Esophagus mucosa (tissue), 1 donor: Measurements from ENCODE around the gene KPNA6. TPM values are rescaled to one million over a fixed set of nuclear protein-coding genes. Genes with fewer than 3 reads are reported as not detected.
A peak's percentile ranks its signal among the peaks of the same experiment; 100 is the strongest.
"Not testable (repeated sequence)": the region's sequence is repeated elsewhere in the genome, so short reads cannot be mapped to it uniquely, and the experiment has no call there.

Source experiments
- ATAC-seq: fragments of 200-7000 bp; cut with Tn5 transposase; one replicate; pipeline ENCODE4 v1.9.1; 2020
- total RNA-seq: library from RNA; stranded (reverse); gene quantifications from one replicate; pipeline ENCODE4 v1.2.4, GENCODE V29; 2023
- donor health status: DM: yes; HTN: yes; CAD: no.

KPNA6 gene
- total RNA-seq, result 54.1 TPM

DNA sequence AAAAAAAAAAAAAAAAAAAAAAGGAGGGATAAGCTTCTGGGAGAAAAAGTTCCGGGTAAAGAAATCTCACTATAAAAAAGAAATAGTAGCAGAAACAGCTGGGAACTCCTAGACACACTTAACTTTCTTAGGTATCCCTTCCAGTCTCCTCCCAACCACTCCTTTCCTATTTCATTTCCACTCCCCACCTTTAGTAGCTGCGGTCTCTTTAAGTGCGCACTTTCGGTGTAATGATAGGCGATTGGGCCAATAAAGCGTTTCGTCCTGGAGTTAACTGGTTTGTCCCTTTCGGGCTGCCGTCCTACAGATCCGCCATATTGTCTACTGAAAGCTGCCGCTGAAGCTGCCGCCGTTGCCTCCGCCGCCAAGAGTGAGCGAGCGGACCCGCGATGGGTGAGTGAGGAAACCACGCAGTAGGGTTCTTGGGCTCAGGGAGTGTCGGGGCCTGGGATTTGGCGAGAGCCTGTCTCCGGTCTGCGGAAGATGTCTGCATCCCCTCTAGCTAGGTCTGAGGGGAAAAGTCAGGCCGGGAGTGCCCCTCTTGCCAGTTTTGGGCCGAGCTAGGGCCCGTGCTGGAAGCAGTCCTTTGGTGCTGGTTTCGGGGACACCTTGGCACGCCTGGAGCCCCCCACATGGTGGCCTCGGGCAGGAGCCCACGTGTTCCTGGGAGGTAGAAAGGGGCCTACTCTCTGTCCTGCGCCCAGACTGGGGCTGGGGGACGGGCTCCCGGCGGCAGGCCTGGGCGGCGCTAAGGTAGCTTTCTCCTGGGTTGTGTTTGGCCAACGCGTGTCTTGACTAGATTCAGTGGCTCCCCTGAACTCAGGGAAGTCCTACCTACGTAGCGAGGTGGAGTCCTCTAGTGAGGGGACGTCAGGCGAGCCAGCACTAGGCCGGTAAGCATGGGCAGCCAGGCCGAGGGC is at the start of gene KPNA6:
KPNA6 (plus strand) TSS at position 315 of the 920 bp plus-strand sequence; CDS start at position 390, 75 bp downstream.
- peak; percentile 85 for ATAC-seq

DNA sequence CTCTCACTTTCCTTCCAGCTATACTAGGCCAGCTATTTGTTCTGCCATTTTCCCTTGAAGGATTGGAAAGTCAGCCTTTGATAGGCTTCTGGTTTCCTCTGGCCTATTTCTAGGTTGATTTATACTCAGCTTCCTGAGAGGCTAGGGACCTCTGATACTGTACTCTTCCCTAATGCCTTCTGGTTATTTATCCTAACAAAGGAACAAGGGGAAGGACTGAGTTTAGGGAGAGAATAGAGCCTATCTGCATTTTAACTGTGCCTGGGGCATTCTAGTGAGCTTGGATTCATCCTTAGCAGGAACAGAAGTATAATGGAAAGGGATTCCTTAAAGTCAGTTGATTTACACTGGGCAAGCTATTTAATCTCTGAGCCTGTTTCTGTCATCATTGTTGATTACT is 46.9 kb upstream of the KPNA6 start:
- ATAC-seq, result no peak

DNA sequence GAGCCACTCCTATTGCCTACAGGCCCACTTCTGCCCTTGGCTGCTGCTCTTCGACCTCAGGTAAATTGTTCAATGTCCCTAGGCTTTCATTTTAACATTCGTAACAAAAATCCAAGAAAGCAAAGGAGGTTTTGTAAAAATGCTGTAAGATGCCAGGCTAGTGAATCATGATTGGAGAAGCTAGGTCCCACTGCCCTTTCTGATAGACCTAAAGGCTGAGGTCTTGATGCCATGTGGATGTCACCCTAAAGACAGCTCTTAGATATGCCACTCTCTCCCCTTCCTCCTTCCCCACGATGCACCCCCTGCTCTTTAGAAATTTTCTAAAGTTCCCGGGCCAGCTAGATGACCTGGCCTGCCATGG is 45.0 kb upstream of the KPNA6 start:
- ATAC-seq, result no peak

DNA sequence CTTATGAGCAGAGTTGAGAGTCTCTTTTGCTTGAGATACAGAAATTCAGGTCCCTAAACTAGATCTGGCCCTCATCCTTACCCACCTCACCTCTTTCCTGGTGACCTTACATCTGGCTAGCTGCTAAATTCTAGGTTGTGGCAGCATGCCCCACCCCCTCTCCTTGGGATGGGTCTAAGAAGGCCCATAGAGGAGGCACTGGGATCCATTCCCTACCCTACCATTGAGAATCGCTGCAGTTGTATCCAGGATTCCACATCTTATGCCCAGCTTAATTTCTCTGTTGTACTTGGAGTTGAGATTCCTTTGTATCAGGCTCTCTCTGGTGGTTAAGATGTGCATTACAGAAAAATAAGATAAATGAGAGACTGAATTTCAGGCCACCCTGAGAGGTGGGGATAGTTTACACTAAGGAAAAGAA is 44.6 kb upstream of the KPNA6 start:
- peak; percentile 47 for ATAC-seq

DNA sequence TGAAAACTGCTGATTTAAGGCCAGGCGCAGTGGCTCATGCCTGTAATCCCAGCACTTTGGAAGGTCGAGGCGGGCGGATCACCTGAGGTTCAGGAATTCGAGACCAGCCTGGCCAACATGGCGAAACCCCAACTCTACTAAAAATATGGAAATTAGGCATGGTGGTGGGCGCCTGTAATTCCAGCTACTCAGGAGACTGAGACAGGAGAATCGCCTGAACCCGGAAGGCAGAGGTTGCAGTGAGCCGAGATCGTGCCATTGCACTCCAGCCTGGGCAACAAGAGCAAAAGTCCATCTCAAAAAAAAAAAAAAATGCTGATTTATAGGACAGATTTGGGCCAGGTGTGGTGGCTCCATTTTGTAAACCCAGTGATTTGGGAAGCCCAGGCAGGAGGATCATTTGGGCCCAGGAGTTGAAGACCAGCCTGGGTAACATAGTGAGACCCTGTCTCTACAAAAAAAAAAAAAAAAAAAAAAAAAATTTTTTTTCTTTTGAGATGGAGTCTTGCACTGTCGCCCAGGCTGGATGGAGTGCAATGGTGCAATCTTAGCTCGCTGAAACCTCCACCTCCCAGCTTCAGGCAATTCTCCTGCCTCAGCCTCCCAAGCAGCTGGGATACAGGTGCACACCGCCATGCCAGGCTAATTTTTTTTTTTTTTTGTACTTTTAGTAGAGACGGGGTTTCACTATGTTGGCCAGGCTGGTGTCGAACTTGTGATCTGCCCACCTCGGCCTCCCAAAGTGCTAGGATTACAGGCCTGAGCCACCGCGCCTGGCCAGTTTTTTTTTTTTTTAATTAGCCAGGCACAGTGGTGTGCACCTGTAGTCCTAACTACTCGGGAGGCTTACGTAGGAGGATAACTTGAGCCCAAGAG is 42.0 kb upstream of the KPNA6 start:
- ATAC-seq, result not testable (repeated sequence)

DNA sequence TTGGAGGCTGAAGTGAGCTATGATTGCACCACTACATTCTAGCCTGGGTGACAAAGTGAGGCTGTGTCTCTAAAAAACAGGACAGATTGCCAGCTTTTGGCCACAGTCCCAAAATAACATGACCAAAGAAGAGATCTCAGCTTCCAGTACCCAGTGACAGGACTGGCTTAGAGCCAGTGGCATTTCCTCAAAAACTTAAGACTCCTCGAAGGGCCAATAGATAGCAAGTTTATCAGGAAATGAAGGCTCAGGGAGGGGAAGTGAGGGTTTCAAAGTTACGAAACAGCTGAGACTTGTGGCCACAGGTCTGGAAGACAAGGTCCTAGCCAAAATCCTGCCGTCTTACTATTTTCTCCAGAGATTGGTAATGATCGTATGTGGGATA is 41.4 kb upstream of the KPNA6 start:
- ATAC-seq, result peak; percentile 76

DNA sequence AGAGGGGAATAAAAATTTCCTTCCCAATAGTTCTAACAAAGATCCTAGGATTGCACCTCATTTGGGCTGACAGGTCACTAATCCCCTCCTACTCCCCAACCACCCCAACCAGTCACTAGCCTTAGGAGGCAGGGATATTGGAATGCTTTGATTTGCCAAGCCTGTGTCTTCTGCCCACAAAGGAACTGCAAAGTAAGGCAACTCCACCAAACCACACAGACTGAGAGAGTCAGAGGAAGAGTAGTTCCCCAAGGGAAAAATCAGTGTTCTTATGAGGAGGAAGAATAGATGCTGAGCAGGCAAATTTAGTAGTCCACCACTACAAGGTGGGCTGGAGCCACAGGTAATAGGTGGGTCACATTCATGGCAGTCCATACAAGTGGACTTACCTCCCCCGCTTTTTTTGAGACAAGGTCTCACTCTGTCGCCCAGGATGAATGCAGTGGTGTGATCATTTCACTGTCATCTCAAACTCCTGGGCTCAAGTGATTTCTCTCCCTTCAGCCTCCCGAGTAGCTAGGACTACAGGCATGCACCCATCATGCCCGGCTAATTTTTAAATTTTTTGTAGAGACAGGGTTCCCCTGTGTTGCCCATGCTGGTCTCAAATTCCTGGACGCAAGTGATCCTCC is 38.8 kb upstream of the KPNA6 start:
- ATAC-seq, result no peak

DNA sequence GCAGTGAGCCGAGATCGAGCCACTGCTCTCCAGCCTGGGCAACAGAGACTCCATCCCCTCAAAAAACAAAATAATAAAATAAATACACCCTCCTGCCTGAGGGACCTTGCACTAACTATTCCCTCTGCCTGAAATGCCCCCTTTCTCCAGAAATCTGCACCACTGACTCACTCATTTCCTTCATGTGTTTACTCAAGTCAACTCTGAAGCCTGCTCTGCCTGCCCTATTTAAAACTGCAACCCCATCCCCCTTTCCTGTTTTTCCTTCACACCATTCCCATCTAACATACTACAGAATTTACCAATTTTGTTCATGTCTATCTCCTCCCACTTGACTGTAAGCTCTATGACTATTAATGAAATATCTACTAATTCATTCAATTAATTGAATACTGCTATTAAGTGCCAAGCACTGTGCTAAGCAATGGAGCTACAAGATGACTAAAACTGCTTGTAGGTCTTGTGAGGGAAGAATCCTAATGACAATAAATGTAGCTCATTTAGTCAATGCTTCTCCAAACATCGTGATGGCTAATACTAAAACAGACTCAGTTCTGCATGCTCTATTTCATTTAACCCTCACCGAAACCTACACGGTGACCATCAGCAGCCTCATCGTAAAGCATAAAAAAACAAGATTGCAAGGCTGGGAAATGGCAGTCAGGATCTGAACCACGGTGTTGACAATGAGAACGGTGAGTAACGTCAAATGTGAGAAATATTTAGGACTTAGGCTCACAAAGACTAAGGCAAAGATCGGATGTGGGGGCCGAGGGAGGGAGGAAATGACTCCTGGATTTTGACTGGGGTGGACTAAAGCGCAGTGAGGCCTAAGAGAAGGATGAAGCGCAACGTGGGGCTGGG is 35.9 kb upstream of the KPNA6 start:
- no peak for ATAC-seq

DNA sequence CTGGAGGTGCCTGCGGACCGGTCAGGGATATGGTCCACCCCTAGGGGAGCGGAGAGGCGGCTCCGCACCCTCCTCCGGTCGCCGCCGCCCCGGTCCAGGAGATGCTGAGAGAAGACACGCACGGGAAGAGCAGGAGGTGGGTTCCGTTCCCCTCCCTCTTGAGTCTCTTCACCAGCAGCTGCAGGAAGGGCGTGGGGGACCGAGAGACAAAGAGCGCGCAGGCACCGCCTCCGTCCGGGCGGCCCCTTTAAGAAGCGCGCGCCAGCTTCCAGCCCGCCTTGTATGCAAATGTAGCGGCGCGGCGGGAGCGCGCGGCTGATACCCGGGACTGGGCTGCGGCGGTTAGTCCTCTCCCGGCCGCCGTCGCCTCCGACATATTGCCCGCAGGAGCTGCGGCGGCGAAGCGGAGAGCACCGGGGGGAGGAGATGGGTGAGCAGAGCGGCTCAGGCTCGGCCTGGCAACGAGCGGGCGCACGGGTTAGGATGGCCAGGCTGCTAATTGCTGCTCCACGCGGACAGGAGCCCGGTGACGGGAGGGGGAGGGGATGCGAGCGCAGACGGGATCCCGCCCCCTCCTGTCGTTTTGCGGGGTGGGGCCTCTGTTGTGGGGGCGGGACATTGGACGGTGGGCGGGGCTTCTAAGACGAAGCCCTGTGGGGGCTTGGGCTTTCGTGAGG is 35.1 kb upstream of the KPNA6 start, which contains the start of gene TMEM39B:
TMEM39B (plus strand) TSS at position 318 of the 677 bp plus-strand sequence; CDS start at position 427, 109 bp downstream.
- peak; percentile 90 for ATAC-seq

DNA sequence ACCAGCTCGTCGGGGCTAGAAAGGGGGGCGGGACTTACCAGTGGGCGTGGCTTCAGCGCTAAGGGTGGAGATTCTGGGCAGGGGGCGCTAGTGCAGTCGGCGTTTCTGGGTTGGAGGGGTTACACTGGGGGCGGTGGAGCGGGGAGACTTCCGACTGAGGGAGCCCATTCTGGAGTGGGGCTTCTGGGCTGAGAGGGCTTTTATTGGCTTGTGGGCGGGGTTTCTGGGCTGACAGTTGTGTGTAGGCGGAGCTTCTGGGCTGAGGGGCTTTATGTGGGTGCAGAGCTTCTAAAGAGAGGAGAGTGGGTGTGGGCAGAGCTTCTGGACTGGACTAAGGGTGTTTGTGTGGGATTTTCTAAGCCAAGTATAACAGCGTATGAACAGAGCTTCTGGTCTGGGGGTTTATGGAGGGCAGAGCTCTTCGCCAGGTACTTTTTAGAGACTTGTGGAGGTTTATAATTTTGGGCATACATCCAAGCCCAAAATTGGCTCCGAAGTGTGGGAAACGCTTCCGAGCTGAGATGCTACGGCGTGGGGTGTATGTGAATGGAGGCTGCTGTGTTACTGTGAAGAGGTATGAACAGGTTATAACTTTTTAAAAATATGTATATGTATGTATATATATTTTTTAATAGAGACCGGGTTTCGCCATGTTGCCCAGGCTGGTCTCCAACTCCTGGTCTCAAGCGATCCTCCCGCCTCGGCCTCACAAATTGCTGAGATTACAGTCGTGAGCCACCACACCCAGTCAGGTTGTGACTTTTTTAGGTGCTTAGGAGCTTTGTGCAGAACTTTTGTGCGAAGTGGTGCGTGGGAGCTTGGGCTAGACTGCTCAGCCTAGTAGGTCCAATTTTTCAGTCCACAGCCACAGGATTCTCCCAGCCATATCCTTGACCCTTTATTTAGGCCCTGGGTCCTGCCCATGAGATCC is 34.3 kb upstream of the KPNA6 start:
- ATAC-seq, result no peak

DNA sequence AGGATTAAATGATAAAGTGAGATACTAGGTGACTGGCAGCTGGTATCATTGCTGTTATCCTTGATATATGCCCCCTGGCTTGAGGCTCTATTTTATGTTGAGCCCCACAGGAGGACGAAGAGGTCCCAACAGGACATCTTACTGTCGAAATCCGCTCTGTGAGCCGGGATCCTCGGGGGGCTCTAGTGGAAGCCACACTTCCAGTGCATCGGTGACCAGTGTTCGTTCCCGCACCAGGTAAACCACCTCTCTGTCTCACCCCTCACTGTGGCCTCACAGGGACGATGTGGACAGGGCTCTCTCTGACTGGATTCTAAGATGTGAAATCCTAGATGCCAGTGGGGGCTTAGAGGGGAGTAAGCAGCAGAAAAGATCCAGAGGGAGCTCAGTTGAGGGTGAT is 33.0 kb upstream of the KPNA6 start:
- ATAC-seq, result no peak

DNA sequence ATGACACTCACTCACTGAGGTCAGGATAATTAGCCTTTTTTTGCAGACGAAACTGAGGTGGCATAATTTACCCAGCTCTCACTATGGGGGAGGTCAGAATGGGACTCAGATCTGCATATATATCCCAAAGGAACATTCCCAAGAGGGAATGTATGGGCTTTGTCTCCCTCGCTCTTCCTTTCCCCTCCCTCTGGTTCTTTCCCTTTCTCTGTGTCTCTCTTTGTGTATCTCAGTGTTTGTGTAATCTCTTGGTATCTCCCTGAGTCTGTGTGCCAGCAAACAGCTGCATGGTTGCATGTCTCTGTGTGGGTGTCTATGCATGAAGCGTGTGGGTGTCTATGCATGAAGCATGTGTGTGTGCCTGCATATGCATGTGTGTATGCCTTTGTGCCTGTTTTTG is 30.4 kb upstream of the KPNA6 start:
- ATAC-seq, result no peak

DNA sequence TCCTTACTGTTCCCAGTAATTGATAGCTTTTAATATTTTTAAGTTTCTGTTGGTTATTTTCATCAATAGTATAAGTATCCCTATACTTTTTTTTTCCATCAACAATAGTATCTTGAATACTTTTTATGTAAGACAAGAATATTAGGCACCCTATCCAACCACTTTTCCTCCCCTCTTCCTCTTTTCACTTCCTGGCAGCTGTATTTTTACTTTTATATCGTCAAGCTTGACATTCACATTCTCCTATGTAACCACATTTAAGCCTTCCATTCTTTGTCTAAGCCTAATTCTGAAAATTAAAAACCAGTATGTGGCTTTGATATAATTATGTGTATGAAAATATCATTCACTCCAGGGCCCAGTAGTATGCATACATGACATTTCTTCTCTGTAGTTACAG is 25.8 kb upstream of the KPNA6 start:
- no peak for ATAC-seq

DNA sequence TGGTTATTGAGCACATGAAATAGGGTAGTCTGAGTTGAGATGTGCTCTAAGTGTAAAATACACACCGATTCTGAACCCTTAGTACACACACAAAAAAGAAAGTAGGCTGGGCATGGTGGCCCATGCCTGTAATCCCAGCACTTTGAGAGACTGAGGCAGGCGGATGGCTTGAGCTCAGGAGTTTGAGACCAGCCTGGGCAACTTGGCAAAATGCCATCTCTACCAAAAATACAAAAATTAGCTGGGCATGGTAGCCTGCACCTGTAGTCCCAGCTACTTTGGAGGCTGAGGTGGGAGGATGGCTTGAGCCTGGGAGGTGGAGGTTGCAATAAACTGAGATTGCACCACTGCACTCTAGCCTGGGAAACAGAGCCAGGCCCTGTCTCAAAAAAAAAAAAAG is 21.5 kb upstream of the KPNA6 start:
- ATAC-seq, result not testable (repeated sequence)

DNA sequence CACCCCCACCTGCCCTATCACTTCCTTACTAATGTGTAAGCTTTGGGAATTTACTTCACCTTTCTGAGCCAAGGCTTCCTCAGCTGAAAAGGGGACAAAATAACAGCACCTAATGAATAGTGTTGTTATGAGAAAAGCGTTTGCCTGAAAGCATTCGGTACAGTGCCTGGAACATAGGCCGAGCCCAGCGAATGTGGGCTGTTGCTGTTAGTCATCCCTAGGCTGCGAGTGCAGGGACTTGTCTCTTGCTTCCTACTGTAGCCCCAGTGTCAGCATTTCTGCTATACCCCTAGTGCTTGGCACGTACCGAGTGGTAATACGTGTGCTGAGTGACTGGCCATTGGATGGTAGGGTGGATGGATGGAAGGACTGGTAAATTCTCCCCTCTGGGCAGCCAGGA is 16.7 kb upstream of the KPNA6 start:
- no peak for ATAC-seq

DNA sequence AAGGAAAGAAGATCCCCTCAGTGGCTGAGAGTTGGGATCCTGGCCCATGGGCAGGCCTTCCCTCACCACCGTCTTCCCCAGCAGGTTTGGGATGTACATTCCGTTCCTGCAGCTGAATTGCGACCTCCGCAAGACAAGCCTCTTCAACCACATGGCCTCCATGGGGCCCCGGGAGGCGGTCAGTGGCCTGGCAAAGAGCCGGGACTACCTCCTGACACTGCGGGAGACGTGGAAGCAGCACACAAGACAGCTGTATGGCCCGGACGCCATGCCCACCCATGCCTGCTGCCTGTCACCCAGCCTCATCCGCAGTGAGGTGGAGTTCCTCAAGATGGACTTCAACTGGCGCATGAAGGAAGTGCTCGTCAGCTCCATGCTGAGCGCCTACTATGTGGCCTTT is 16.3 kb upstream of the KPNA6 start:
- ATAC-seq, result no peak

DNA sequence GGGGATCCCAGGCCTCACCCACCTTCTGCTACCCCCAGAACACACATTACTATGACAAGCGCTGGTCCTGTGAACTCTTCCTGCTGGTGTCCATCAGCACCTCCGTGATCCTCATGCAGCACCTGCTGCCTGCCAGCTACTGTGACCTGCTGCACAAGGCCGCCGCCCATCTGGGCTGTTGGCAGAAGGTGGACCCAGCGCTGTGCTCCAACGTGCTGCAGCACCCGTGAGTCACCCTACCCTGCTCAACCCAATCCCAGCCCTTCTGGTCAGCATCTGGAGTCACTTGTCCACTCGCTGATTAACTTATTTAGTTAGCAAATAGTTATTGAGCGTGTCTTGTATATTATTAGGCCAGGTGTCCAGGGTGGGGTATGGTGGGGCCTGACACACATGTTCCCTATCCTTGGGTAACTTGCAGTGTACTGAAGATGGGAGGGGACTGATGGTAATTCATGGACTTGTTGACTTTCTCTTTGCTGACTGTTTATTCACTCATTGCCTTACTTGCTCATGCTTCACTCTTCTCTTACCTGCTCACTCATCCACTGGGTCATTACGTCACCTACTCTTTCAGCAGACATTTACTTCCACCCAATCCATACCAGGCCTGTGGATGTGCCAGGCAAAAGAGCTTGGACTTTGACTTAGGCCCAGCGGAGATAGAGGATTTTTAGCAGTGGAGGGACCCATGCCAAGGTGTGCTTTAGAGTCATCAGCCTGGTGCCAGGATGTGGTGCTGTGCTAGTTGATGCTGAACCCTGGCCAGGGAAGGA is 12.9 kb upstream of the KPNA6 start:
- ATAC-seq, result peak; percentile 93

DNA sequence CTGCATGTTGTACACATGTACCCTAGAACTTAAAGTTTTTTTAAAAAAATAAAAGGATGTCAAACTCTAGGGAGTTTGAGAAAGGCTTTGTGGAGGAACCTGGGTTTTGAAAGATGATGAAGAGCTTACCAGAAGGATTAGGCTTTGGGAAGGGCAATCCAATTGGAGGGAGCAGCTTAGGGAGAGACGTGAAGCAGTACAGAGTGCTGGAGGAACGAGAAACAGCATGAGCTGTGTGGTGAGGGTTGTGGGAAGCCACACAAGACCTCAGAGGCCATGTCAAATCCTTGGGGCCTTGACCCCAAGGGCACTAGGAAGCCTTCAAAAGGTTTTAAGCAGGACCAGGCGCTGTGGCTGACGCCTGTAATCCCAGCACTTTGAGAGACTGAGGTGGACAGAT is 8.4 kb upstream of the KPNA6 start:
- no peak for ATAC-seq

DNA sequence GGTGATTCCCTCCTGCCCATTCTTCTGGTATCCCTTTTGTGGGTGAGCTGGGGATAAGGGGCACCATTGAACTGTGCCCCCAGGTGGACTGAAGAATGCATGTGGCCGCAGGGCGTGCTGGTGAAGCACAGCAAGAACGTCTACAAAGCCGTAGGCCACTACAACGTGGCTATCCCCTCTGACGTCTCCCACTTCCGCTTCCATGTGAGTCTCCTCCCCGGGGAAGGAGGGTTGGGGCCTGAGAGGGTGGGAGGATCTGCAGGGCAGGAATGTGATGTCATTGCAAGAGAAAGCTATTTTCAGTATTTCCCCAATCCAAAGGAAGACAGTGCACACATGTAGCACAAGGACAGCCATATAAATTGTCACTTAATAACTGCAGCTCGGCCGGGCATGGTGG is 7.5 kb upstream of the KPNA6 start:
- no peak for ATAC-seq
